Fibroblast of gingiva (primary cell): ENCODE data around the gene VSIG2.

ENCODE experiments used
- DNase-seq: peaks from one replicate; pipeline ENCODE4 v3.0.0-alpha.2; 2011; ENCODE audit warnings: low read depth

Gene VSIG2

GRCh38 chr11:124763156-124763947, 11.3 kb upstream of the VSIG2 start:
- DNase-seq, result peak; percentile 44

DNA sequence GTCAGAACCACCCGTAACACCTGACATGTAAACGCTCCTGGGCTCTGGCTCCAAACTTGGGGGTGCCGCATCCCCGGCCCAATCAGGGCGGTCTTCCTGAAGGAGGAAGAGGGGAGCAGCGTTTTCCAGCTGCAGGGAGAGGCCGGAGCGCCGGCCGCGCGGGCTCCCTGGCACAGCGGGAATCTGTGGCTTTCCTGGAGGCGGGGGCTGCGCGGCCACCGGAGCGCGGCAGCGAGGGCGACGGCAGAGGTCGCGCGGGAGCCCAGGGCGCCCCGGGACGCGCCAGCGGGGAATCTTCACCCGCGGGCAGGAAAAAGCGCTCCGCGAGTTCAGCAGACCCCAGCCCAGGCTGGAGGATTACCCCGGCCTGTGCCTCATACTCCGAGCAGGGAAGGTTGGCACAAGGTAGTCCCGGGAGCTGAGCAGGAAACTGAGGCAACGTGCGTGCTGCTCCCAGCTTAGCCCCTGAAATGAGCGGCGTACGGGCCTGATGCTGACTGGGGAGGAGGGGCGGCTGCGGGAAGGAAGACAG, 10.6 kb upstream of the VSIG2 start:
- no peak for DNase-seq

DNA sequence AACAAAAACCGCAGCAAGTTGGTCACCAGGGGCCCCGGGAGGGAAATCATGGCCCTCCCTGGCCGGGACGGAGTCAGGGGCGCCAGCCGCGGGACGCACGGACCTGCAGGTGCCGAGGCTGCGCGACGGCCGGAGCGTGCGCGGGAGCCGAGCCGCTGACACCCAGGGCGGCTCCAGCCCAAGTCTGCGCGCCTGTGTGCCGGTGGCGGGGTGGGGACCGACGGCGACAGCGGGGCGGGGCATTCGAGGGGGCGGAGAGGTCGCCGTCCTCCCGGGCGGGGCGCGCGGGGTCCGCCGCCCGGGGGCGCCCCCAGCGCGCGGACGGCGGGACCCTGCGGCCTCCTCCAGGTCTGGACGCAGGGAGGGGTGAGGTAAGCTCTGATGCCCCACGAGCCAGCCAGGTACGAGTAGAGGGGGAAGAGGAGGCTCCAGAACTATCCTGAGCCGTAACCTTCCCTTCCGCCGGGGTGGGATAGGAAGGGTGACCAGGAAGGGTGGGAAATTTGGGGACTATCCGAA, 10.1 kb upstream of the VSIG2 start, which contains the start of gene ESAM:
ESAM (minus strand) TSS at position 186 of the 519 bp plus-strand sequence; CDS start at position 50, 136 bp downstream.
- DNase-seq, result no peak

DNA sequence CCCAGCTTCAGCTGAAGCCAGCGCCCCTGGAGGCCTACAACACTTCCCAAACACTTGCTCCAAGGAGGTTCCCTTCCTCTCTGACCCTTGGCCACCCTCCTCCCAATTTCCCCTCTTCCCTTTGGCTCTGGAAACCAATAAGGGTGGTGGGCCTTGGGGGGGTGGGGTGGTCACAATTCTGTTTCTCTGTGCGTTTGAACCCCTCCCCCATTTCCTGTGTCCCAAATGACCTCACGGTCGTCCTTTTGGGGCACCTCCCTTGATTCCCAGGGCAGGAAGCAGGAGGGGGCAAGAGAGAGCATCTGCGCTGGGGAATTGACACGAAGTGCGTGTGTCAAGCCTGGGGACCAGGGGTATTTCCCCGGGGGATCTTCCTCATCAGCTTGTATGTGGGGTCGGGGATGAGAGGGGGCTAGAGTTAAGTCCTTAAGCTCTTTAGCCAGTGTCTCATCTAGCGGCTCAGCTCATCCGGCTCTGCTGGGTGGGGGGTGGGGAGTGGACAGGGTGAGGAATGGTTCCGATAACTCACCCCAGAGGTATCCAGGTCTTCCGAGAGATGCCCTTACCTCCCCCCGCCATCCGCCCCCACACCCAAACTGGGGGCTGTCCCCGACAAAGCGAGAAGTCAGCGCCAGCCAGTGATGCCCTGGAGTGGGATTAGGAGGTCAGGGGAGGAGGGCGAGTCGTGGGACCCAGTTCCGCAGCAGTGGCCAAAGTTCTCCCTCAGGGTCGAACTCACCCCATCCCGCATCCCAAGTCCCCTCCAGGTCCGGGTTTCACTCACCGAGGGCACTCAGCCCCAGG, 9.4 kb upstream of the VSIG2 start:
- DNase-seq, result no peak

DNA sequence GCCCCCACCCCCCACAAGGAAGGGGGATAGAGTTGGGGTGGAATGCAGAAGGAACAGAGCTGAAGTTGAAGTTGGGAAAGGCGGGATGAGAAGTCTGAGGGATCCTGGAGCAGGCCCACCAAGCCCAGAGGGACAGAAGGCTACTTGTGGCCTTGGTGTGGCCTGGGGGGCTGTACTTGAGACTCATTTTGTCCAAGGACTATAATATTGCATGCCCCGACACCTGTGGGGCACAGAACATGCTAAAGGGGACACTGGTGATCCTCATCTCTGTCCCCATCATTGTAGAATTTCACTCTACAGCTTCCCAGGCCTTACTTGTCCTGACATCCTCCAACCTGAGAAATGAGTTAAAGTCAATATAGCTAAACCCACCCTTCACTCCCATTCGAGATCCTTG, 8.8 kb upstream of the VSIG2 start:
- no peak for DNase-seq

GRCh38 chr11:124760205-124760652, 8.2 kb upstream of the VSIG2 start:
- DNase-seq, result no peak

DNA sequence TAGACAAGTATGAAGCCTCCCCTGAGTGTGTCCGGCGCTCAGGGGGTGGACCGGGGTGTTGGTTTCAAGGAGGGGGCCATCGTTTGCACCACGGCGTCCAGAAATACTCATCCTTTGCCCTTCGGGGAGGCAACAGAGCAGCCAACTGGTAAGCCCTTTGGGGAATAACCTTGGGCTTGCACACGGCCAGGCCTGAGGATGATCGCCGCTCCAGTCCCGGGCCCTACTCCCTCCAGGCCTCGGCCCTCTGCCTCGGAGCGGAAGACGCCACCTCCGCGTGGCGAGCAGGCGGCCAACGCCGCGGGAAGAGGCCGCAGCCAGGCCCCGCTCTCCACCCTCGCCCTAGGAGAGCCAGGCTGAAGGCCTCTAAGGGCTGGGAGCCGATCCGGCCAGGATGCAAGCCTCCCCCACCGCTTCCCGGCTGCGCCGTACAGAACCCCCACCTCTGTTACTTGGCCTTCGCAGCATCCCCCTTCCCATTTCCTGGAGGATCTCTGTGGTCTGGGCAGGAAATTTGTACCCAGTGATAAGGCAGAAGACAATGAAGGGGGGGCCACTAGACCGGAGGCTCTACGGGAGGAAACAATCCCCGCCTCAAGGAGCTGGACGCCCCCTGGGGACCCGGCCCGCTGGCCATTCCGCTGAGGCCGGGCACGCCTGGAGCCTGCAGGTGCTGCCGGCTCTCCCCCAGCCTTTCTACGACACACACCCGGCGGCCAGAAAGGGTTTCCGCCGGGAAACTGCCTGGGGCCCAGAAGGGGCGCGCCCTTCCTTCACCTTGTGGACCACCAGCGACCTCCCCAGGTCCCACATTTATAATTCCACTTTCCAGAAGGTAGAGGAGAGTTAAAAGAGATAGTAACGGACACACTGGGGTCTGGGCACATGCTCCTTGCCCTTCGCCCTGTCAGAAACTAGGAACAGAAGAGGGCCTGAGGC, 7.5 kb upstream of the VSIG2 start:
- no peak for DNase-seq

GRCh38 chr11:124758355-124759265, 6.6 kb upstream of the VSIG2 start:
- DNase-seq, result peak; percentile 53

- DNase-seq, result no peak
Measured at GRCh38 chr11:124757320-124757719, 5.3 kb upstream of the VSIG2 start.

DNA sequence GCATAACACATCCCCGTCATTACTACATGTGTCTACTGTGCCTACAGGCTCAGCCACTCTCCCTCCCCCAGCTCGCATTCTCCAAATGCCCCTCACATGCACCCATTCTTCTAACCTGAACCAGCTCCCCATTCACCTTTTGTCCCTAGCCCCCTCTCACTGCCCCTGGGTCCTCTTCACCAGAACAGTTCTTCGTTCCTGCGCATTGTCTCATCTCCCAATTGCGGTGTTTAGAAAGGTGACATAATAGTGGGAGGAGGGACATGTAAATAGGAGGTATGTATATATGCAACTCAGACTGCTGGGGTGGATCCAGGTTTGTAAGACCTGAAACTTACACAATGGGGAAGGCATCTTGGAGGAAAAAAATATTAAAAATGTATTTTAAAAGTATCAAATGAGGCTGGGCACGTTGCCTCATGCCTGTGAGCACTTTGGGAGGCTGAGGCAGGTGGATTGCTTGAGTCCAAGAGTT, 4.7 kb upstream of the VSIG2 start:
- DNase-seq, result no peak

DNA sequence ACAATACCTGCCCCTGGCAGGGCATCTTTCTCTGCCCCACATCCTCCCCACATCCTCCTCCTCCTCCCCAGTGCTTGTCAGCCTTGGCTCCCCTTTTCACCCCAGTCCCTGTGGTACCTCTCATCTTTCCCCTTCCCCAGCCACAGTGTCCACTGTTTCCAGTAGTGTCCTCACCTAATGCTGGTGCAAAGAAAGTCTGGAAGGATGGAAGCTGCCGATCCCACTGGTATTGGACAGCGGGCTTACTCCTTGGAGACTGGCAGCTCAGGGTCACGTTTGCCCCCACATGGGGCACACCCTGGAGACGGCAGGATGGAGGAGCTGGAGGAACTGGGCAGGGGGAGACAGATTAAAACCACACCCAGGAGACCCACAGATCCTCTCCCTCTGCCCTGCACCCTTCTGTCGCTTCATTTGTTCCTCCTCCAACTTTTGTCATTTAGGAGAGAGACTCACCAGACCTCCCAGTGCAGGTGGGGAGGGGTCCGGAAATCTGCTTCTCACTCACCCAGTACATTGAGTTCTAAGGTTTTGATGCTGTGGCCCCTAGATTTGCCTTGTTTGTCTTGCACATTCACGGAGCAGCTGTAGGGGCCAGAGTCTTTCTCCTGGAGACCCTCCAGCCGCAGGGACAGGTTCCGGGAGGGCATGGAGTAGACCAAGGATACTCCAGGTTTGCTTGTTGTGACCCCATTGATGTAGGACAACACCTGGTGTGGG, 4.1 kb upstream of the VSIG2 start:
- no peak for DNase-seq

- DNase-seq, result no peak
Measured at GRCh38 chr11:124754710-124755109, 2.7 kb upstream of the VSIG2 start.

DNA sequence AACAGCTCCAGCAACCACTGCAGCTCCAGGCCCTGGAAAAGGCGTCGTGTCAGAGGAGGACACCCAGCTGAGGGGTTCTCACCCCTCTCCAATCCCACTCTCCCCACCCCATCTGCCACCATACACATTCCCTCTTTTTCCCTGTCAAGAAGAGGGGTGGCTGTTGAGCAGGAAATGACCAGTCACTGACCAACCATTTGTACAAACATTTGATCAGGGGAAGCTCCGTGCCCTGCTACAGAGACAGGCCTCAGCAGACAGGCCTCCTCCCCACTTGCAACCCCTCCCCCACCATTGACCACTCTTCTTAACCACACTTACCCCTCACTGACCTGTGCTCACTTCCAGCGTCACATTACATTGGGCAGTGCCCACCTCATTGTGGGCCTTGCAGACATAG, 2.3 kb upstream of the VSIG2 start:
- DNase-seq, result no peak

DNA sequence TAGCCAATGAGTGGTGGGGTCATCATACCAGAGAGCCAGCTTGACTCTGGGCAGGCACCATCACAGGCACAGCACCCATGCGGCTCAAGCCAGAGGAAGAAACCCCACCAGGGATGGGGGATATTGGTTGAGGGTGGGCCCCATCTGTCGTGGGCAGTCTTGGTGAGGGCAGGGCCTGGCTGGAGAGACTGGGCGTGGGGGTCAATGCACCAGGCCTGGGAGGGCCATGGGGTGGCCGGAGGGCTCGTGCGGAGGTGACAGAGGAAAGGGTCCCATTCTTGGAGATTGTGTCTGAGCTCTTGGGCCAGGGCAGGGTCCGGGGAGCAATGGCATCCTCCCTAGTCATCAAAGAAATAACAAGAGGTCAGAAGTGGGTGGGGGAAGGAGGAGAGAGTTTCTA, 1.6 kb upstream of the VSIG2 start:
- no peak for DNase-seq

GRCh38 chr11:124753205-124753604, 1.1 kb upstream of the VSIG2 start:
- no peak for DNase-seq

DNA sequence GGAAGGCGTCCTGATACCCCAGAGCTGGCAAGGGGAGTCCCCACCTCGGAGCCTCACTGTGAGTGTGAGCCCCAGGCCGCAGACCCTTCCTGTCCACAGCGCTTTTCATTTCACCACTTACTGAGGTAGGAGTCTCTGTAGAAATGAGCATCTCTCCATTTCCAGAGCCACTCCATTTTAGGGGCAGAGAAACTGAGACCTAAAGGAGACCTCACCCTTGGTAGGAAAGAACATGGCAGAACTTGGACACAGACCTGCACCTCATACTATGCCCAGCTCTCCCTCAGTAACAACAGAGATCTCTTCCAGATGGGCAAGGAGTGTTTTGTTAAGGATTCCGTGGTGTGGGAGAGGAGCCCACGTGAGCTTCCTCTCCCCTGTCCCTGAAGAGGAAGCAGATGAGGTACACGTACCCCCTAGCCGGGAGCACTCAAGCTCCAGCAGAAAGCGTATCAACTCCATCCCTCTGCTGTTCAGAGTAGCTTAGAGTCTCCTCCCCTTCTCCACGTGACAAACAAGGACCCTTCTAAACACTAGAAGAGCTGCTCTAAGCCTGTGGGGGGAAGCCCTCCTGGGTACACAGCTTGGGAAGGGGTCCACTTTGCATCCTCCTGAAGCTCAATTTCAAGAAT, 532 bp upstream of the VSIG2 start:
- no peak for DNase-seq

- DNase-seq, result no peak
Measured at GRCh38 chr11:124751391-124751740, 689 bp downstream of the VSIG2 start.

- no peak for DNase-seq
Measured at GRCh38 chr11:124749912-124750311, 2.1 kb downstream of the VSIG2 start.
